Cerebellar cortex (tissue), 1 donor: Measurements from ENCODE around the gene CA5A.
"Not testable (repeated sequence)": the region's sequence is repeated elsewhere in the genome, so short reads cannot be mapped to it uniquely, and the experiment has no call there.

ENCODE experiments used
- DNase-seq: peaks from one replicate; pipeline ENCODE4 v3.0.0-alpha.2; 2015; ENCODE audit warnings: low spot score

Gene CA5A

GRCh38 chr16:87947356-87948118, 11.2 kb upstream of the CA5A start:
- no peak for DNase-seq

- no peak for DNase-seq
Measured at GRCh38 chr16:87946596-87947347, 10.4 kb upstream of the CA5A start.

GRCh38 chr16:87945351-87946042, 9.2 kb upstream of the CA5A start:
- peak; percentile 92 for DNase-seq

GRCh38 chr16:87942680-87943079, 6.4 kb upstream of the CA5A start:
- DNase-seq, result no peak

DNA sequence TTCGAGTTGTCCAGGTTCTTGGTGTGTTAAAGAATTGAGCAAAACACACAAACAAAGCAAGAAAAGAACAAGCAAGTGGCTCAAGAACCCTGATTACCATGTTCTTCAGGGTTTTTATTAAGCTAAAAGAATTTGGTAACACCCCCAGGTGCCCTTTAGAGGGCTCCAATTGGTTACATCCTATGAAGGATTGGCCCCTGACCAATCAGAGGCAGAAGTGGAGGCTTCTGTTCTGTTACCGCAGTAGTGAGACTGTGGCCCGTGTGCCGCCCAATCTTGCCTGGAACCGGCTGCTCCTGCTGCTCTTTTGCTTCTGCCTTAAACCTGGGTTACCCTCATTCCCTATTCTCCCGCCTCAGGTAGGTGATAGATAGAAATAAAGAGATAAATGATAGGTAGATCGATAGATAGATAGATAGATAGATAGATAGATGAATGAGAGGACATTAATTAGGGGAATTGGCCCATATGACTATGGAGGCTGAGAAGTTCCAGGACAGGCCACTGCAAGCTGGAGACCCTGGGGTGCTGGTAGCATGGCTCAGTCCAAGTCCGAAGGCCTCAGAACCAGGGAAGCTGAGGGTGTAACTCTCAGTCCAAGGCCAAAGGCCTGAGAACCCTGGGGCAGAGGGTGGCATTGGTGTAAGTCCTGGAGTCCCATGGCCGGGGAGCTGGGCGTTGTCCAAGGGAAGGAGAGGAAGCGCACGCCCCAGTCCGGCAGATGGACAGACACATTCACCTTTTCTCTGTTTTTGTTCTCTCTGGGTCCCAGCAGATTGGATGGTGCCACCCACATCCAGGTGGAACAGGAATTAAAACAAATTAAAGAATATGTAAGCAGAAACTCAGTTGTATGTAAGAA, 3.5 kb upstream of the CA5A start:
- DNase-seq, result no peak

DNA sequence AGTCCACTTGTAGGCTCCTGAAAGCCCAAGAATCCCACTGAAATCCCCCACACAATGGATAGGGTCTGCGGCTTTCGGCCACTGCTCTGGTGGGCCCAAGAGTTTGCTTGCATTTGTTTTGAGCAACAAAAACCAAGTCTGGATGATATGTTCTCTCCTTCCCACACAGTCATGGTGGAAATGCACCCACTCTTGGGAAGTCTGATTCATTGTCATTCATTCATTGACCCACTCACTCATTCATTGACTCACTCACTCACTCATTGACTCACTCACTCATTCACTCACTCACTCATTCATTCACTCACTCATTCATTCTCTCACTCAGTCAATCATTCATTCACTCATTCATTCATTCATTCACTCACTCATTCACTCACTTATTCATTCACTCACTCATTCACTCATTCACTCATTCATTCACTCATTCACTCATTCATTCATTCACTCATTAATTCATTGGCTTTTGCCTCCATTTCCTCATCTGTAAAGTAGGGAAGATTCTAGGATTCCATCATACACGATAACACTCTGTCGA, 2.2 kb upstream of the CA5A start:
- no peak for DNase-seq

DNA sequence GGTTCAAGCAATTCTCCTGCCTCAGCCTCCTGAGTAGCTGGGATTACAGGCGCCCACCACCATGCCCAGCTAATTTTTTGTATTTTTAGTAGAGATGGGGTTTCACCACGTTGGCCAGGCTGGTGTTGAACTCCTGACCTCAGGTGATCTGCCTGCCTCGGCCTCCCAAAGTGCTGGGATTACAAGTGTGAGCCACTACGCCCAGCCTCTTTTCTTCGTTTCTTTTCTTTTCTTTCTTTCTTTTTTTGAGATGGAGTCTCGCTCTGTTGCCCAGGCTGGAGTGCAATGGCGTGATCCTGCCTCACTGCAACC, 858 bp upstream of the CA5A start:
- DNase-seq, result not testable (repeated sequence)

DNA sequence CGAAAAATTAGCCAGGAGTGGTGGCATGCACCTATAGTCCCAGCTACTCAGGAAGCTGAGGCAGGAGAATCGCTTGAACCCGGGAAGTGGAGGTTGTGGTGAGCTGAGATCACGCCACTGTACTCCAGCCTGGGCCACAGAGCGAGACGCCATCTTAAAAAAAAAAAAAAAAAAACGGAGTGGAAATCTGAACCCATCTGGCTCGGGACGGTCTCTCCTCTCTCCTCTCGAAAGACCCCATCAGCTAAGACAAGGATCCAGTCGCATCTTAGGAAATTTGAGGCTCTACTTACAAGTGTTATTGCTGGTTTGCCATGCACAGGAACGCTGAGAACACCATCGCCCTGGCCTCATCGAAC, 334 bp downstream of the CA5A start:
- DNase-seq, result not testable (repeated sequence)

DNA sequence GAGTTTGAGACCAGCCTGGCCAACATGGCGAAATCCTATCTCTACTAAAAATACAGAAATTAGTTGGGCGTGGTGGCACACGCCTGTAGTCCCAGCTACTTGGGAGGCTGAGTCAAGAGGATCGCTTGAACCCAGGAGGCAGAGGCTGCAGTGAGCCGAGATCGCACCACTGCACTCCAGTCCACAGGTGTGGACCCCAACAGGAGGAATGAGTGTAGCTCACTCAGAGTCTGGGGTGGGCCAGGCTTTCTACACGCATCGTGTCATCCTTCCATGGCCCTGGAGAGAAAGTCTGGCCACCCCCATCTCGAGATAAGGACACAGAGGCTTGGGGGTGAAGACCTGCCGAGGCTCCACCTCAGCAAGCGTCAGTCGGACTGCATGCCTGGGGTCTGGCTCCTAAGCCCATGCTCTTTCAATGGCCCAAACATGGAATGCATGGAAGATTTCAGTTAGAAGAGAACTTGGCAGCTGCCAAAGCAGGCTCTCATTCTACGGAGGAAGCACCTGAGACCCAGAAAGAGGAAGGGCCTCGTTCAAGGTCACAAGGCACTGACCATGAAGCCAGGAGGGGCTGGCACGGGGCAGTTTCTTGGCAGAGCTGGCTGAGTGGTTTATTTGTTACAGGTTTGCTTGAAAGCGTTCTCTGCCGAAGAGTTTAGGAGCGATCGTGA, 1.4 kb downstream of the CA5A start:
- DNase-seq, result not testable (repeated sequence)

- no peak for DNase-seq
Measured at GRCh38 chr16:87933140-87933495, 3.2 kb downstream of the CA5A start.

- not testable (repeated sequence) for DNase-seq
Measured at GRCh38 chr16:87932475-87933139, 3.7 kb downstream of the CA5A start.

DNA sequence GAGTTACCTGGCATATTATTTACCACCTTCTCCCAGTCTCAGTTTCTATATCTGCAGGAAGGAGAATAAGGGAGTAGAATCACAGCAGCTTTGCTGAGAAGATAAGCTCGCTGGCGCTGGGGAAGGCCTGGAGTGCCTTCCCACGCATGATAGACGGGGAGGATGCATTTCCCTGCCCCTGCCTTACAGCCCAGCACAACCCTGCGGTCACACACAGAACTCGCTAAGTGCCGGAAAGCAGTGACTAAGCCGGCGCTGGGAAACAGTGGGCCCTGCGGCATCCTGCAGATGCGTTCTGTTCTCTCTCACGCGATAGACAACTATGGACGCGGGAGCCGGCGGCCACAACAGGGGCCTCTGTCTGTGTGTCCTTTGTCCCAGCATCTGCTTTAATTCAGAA, 4.8 kb downstream of the CA5A start:
- no peak for DNase-seq

DNA sequence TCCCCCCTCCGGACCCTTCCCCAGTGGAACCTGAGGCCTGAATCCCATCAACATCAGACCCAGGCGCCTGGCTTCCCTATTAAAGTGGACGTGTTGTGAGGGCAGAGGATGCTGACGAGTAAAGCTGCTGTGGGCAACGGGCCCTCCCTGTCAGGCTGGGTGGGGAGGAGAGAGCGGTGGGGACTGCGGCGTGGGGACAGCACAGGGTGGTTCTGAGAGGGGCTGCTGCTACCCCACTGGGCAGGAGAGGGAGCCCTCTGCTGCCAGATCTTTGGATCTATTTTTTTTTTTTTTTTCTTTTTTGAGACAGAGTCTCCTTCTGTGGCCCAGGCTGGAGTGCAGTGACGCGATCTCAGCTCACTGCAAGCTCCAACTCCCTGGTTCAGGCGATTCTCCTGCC, 5.9 kb downstream of the CA5A start:
- no peak for DNase-seq

DNA sequence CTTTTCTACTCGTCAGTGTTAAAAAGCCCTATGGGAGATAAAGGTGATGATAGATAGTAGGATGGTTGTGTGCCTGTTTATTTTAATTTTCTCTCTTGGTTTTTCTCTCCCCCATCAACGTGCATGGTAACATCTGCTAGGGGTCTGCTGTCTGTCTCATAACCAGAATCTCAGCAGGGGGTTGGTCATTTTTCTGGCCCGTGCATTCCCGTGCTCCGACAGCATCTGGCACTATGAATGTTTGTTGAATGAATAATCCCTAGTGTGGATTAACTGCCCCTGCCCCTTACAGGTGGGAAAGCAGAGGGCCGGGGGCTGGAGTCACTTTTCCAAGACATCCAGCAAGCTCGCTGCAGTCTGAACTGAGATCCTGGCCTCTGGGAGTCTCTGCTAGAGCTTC, 6.3 kb downstream of the CA5A start:
- no peak for DNase-seq

- no peak for DNase-seq
Measured at GRCh38 chr16:87927195-87927562, 9.2 kb downstream of the CA5A start.

GRCh38 chr16:87926246-87927194, 9.8 kb downstream of the CA5A start:
- DNase-seq, result no peak

- peak; percentile 92 for DNase-seq
Measured at GRCh38 chr16:87924811-87925670, 11.3 kb downstream of the CA5A start.

DNA sequence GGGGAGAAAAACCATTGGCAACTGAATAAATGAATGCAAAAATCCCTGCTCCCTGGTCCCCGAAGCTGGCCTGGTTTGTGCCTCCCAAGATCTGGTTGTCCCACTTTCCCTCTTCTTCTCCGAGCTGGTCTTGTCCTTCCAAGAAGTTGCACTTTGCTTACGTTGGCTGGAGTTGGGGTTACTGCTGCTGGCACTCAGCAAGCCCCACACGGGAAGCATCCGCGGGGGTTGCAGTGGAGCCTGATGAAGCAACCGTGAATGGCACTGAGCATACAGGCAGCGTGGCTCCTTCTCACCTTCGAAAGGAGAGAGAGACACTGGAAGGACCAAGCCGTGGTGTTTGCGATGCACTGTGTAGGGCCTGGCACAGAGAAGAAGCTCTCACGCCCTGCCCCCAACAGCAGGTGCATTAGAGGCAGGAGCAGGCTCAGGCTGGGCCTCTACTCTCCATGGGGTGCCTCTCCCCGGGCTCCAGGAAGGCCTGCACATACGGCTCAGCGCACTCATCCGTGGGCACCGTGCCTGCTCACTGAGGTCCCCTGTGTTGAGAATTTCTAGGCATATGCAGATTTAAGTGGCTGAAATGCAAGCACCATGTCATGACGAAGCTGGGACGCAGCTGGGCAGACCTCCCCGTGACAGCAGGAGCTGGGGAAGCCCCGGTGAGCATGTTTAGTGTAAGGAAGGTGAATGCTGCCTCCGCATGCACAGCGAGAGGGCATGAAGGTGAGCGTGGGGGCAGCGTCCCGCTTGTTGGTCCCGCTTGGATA, 12.1 kb downstream of the CA5A start:
- DNase-seq, result peak; percentile 36
